NAMALWA (cell line): Measurements from ENCODE around the gene GLB1L2.
"Not testable (repeated sequence)": the region's sequence is repeated elsewhere in the genome, so short reads cannot be mapped to it uniquely, and the experiment has no call there.

Experiments used
- DNase-seq: peaks from one replicate; pipeline ENCODE4 v3.0.0-alpha.2; 2015; ENCODE audit warnings: low spot score

GLB1L2 gene

DNA sequence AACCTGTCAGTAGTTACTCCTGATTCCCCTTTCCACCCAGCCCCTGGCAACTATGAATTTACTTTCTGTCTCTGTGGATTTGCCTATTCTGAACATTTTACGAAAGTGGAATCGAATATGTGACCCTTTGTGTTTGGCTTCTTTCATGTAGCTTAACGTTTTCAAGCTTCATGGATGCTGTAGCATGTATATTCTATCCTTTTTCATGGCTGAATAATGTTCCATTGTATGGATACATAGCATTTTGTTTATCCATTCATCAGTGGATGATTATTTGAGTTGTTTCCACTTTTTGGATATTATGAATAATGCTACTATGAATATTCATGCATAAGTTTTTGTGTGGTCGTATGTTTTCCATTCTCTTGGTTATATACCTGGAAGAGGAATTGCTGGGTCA, 9.2 kb upstream of the GLB1L2 start:
- DNase-seq = no peak

DNA sequence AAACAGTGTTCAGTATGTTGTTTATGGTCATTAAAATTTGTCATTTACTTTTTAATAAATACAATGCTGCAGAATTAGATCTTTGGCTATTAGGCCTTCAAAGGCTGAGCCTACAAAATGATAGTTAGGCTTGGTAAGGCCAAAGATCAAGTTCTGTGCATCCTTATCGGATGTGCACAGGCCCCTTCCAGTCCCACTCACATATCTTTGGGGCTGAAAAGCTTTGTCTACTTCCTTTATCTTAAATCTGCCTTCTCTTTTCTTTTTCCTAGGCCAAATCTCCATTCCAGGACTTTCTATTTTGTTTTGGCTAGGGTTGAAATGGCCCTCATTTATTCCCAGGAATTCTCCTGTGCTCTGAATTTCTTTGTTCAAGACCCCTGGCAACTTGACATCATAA, 3.4 kb upstream of the GLB1L2 start:
- DNase-seq = no peak

GRCh38 chr11:134330611-134331353, 1.0 kb upstream of the GLB1L2 start:
- no peak for DNase-seq

GRCh38 chr11:134332189-134332631, 422 bp downstream of the GLB1L2 start:
- peak; percentile 7 for DNase-seq

DNA sequence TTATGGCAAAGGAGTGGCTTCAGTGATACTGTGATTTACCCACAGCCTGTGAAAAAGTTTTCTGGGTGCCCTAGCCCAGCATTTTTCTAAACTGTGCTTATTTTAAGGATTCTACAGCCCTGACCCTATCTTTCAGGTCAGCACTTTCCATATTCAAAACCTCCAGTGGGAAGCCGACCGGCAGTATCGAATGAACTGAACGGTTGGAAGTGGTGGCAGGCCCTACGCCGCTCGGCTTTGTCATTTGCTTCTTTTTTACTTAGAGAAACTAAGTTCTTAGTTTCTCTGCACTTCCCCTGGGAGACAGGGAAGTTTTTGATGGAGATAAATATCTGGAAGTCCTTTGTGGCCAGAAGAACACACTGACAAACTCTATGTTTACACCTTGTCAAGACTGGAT, 994 bp downstream of the GLB1L2 start:
- no peak for DNase-seq

GRCh38 chr11:134333312-134333711, 1.5 kb downstream of the GLB1L2 start:
- no peak for DNase-seq

DNA sequence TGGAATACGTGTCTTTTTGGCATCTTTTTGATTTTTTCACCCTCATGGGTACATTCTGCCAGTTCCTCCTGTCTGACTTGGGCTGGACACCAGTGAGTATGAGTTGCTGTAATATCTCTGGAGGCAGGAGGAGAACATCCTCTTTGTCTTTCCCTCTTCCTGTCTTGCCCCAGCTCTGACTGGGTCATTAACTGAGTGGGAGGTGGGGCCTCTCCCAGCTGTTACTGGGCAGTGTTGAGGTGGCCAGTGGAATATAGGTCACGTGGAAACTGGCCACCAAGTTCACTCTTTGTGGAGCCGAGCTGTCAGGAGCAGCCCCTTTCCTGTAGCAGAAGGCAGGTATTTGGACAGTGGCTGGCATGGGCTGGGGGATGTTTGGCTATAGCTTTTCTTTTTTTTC, 2.2 kb downstream of the GLB1L2 start:
- DNase-seq = no peak

- no peak for DNase-seq
Measured at GRCh38 chr11:134334796-134335571, 3.2 kb downstream of the GLB1L2 start.

DNA sequence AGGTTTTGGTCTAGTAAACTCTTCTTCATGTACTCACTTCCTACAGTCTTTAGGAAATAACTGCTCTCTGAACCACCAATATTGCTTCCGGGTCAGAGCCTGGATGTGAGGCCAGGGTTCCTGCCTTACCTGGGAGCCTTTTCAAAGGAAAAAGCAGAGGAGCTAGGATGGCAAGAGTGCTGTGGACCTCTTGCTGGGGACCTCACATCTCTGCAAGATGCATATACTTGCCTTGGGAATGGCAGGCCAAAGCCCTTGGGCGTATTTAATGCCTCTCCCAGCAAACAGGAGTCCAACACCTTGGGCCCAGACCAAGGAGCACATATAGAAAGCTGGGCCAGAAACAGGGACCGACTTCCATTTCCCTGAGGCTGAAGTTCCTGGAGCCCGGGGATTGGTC, 5.3 kb downstream of the GLB1L2 start:
- DNase-seq = no peak

- DNase-seq = no peak
Measured at GRCh38 chr11:134338068-134338467, 6.3 kb downstream of the GLB1L2 start.

GRCh38 chr11:134338654-134339053, 6.9 kb downstream of the GLB1L2 start:
- DNase-seq = no peak

DNA sequence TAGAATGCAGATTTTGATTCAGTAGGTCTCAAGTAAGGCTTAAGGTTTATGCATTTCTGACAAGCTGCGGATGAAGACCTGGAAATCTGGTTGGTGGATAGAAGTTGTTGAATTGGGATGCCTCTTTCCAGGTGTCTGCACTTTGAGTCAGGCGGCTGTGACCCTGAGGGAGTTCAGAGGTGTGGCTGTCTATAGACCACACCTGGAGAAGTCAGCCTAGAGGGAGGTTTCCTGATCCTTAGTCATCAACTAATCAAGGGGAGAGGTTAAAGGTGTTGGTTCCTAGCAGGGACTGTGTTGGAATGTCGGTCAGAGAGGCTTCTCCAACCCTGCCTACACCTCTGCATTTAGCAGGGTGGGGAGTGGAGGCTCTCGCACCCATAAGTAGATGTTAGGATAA, 8.0 kb downstream of the GLB1L2 start:
- no peak for DNase-seq

DNA sequence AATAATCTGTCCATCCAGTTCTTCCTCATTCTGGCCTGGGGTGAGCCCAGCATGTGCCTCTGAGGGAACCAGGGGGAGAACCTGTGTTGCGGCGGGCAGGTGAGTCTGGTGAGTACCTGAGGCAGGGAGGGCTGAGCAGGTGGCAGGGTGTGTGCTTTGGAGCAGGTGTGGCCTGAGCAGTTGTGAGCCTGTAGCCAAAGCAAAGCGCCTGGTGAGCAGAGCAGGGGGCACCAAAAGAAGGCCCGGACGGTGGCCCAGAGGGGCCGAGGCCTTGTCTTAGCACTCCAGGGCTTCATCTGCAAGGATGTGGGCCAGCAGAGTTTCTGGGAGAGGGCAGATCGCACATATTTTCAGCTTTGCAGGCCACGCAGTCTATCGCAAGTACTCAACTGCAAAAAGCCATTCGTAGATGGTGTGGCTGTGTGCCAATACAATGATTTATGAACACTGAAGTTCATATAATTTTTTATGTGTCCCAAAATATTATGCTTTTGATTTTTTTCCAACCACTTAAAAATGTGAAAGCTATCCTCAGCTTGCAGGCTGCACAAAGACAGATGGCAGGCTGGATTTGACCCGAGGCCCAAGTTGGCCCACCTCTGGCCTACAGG, 8.7 kb downstream of the GLB1L2 start:
- no peak for DNase-seq

DNA sequence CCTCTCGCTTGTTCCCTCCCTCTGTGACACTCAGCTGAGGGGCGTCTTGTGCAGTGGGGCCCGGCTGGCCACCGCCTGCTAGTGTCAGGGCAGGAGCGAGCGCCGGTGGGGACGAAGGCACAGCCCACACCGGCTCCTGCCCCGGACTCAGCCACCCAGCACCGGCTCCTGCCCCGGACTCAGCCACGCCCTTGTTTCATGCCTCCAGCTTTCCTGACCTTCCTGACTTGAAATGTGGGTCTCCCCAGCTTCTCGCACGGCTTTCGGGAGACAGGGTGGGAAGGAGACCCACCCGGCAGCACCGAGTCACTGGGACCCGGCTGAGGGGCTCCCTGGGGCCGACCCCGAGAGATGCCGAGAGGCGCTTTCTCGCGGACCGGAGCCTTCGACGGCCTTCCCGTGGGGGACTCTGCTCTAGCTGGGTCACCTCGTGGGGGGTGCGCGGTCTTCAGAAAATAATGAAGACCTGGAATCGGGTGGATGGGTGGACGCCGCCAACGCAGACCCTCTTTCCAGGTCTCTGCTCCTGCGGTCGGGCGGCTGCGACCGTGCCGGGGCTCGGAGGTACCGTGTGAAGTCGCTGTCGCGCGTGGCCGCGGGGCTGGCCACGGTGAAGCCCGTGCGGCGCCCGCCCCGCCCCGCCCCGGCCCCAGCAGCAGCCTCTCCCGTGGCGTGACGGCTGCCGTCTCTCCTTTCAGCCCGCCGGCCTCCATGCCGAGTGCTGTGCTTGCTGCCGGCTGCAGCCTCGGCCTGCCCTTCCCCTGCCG, 10.2 kb downstream of the GLB1L2 start:
- DNase-seq = no peak

- no peak for DNase-seq
Measured at GRCh38 chr11:134342572-134343340, 11.0 kb downstream of the GLB1L2 start.

GRCh38 chr11:134343646-134344045, 11.9 kb downstream of the GLB1L2 start:
- DNase-seq = no peak

DNA sequence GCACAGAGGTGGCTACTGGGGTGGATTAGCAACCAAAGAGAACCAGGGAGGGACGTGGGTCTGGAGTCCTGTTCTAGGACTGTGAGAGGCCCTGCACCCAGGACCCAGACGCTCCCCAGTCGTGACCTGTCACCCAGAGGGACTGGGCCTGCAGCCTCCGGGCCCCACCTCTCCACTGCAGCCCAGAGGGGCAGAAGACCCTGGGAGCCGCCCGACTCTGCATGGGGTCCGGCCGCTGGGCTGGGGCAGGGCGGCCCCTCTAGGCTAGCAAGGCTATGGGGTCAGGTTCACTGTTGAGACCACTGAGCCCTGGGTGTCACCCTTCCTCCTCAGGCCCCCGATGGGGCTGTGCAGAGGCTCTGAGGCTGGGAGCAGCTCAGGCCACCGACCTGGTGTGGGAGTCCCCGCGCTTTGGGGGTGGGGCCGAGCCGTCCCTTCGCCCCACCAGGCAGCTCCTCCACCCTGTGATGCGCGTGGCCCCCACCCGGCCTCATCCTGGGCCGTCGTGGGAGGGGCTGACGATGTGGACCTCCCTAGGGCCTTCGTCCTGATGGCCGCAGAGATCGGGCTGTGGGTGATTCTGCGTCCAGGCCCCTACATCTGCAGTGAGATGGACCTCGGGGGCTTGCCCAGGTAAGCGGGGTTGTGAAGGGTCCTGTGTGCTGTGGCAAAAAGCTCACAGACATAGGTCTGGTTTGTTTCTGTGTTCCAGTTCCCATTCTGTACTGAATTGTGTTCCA, 12.9 kb downstream of the GLB1L2 start:
- DNase-seq = not testable (repeated sequence)

DNA sequence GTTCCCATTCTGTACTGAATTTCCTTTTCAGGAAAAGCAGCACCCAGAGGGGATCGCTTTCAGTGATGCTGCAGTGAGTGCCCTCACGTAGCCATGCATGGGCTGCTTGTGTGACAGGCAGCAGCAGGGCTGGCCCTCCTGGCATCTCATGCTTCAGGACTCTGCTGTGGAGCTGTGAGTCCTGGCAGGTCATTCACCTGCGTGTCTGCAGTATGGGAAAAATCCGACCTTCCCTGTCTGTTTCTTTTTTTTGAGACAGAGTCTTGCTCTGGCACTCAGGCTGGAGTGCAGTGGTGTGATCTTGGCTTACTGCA, 13.4 kb downstream of the GLB1L2 start:
- DNase-seq = no peak

DNA sequence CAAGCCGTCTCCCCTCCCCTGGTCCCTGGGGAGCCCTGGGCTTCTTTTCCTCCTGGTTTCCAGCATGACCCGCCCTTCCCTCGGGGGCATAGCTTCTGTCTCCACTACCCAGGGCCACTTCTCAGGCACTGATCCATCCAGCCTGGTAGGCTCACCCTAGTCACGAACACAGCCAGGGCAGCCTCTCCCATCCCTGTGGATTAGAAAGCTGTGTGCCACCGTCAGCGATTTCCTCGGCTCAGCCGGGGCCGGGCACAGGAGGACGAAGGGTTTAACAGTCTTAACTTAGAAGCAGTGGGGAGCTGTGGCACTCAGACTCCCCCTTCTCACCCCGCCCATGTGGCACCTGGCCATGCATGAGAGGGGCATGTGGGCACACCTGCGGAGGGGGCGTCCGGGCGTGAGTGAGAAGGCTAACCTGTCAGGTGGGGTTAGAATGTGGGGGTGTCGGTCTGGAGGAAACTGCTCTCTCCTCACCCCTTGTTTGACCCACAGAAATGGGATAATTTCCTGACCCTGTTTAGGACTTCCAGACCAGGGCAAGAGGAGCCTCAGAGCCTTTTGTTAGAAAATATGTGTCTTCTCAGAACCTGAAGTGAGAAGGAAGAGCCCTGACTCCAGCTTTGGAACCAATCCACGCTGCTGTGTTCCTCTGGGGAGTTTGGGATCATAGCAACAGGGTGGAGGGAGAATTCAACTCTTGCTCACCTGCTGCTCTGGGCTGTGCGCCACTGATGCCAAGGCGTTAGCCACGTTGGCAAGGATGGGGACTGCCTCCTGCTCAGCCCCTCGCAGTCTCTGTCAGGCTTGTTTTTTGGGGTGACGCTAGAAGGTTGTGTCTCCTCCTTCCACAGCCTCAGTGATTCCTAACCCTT, 14.6 kb downstream of the GLB1L2 start:
- DNase-seq = no peak

- no peak for DNase-seq
Measured at GRCh38 chr11:134346976-134347350, 15.2 kb downstream of the GLB1L2 start.
